ENCODE data around the gene GATD1. TPM values are rescaled to one million over a fixed set of nuclear protein-coding genes. Genes with fewer than 3 reads are reported as not detected.

The GATD1 gene
- total RNA-seq, 1 experiment from 2014 or later, result 88.7 TPM

- no TSS peak for BruUV-seq (replicated peaks)
- no peak overlapping the region for H3K27ac ChIP-seq (ENCODE audit: low read depth, low read length)
- ATAC-seq, result no peak
- H3K4me1 ChIP-seq (ENCODE audit: control insufficient read depth in 1 of 2, insufficient read depth in 2 of 2, low read length in 2 of 2), result peaks cover 2 to 19% of the 10 kb centered on the region in 2 experiments; a peak in 3 of 4 replicates
- H3K4me3 ChIP-seq (replicated peaks in 1 of 2; ENCODE audit: low read depth in 1 of 2, low read length in 2 of 2), result no peak overlapping the region
- H2AFZ ChIP-seq (ENCODE audit: low read depth, low read length, poor library complexity, severe bottlenecking), result no peak overlapping the region
- TF ChIP-seq POLR2A (IDR thresholded peaks at IDR 0.05; ENCODE audit: borderline replicate concordance, extremely low read depth, insufficient read depth, insufficient read length), result no peak
- TF ChIP-seq EZH2 (IDR thresholded peaks at IDR 0.05), result no peak
- TF ChIP-seq ELF1 (IDR thresholded peaks at IDR 0.05; ENCODE audit: borderline replicate concordance, low read depth), result no peak
- no peak for TF ChIP-seq CBX3 (IDR thresholded peaks at IDR 0.05; ENCODE audit: low read depth)
- no peak for TF ChIP-seq POLR2AphosphoS5 (IDR thresholded peaks at IDR 0.05; ENCODE audit: low read depth, low read length)
- RAD21 ChIA-PET (ENCODE audit: low non-redundant PET in 1 of 2, low total read pairs in 2 of 2, uncharacterized antibody in 2 of 2, unreplicated experiment in 2 of 2), result interaction anchor here in 1 of 2 experiments (0.9 kb wide), 1 partner anchor 168 kb away, joined by 3 read pairs; no protein-coding TSS in a partner anchor
- CTCF ChIA-PET, result interaction anchor here (1.2 to 2.0 kb wide), 2 partner anchors 16 to 60 kb away, joined by 4 to 8 read pairs; no protein-coding TSS in a partner anchor
- no peaks in the 10 kb centered on the region for H4K20me1 ChIP-seq (ENCODE audit: insufficient read depth)
- no peaks in the 10 kb centered on the region for H3K79me2 ChIP-seq (ENCODE audit: insufficient read depth, low read length)
- H3K4me2 ChIP-seq (ENCODE audit: low read length), result no peak overlapping the region
- H3K9me3 ChIP-seq (ENCODE audit: control insufficient read depth in 1 of 2, insufficient read depth in 1 of 2, low read depth in 1 of 2, low read length in 2 of 2), result no peaks in the 10 kb centered on the region
- intact Hi-C loops (cut with micrococcal nuclease), result no loop called here
- no peak for DNase-seq (ENCODE audit: low read depth, low spot score)
- H3K9me2 ChIP-seq (ENCODE audit: insufficient read depth), result no peaks in the 10 kb centered on the region
- no peak overlapping the region for H3K9ac ChIP-seq (ENCODE audit: low read length)
- no peaks in the 10 kb centered on the region for H3K27me3 ChIP-seq (ENCODE audit: insufficient read depth, low read length)
- peaks cover 3 to 11% of the 10 kb centered on the region in 2 experiments; a peak in 2 of 4 replicates for H3K36me3 ChIP-seq (ENCODE audit: control insufficient read depth in 1 of 2, insufficient read depth in 2 of 2, low read length in 2 of 2)
- POLR2A ChIA-PET, result no interaction called here
Observed at GRCh38 chr11:722346-722811, 54.9 kb downstream of the GATD1 start.

- ChIA-PET RAD21 (ENCODE audit: low non-redundant PET in 1 of 2, low total read pairs in 2 of 2, uncharacterized antibody in 2 of 2, unreplicated experiment in 2 of 2) (no interaction called here), POLR2A (no interaction called here), CTCF (interaction anchor here (1.2 to 2.0 kb wide), 2 partner anchors 15 to 59 kb away, joined by 4 to 8 read pairs; no protein-coding TSS in a partner anchor)
- no peak overlapping the region for H3K4me2 ChIP-seq (ENCODE audit: low read length)
- intact Hi-C loops (cut with micrococcal nuclease), result no loop called here
- BruUV-seq (replicated peaks), result no TSS peak
- H3K27me3 ChIP-seq (ENCODE audit: insufficient read depth, low read length), result no peaks in the 10 kb centered on the region
- H3K9me3 ChIP-seq (ENCODE audit: control insufficient read depth in 1 of 2, insufficient read depth in 1 of 2, low read depth in 1 of 2, low read length in 2 of 2), result no peaks in the 10 kb centered on the region
- no peaks in the 10 kb centered on the region for H4K20me1 ChIP-seq (ENCODE audit: insufficient read depth)
- DNase-seq (ENCODE audit: low read depth, low spot score) (no peak), ATAC-seq (no peak)
- no peaks in the 10 kb centered on the region for H3K9me2 ChIP-seq (ENCODE audit: insufficient read depth)
- 0 out of 2 replicates have a peak, but pooled peaks cover 2% of the 10 kb centered on the region for H3K79me2 ChIP-seq (ENCODE audit: insufficient read depth, low read length)
- peaks cover 3 to 11% of the 10 kb centered on the region in 2 experiments; a peak in 2 of 4 replicates for H3K36me3 ChIP-seq (ENCODE audit: control insufficient read depth in 1 of 2, insufficient read depth in 2 of 2, low read length in 2 of 2)
- H2AFZ ChIP-seq (ENCODE audit: low read depth, low read length, poor library complexity, severe bottlenecking), result no peak overlapping the region
- H3K27ac ChIP-seq (ENCODE audit: low read depth, low read length), result no peak overlapping the region
- no peak overlapping the region for H3K9ac ChIP-seq (ENCODE audit: low read length)
- H3K4me1 ChIP-seq (ENCODE audit: control insufficient read depth in 1 of 2, insufficient read depth in 2 of 2, low read length in 2 of 2), result peaks cover 0 to 14% of the 10 kb centered on the region in 2 experiments; a peak in 3 of 4 replicates
- H3K4me3 ChIP-seq (replicated peaks in 1 of 2; ENCODE audit: low read depth in 1 of 2, low read length in 2 of 2), result no peak overlapping the region
- TF ChIP-seq REST (IDR thresholded peaks at IDR 0.05; ENCODE audit: low read depth), result no peak
- TF ChIP-seq CEBPB (IDR thresholded peaks at IDR 0.05; ENCODE audit: low read depth), result no peak
- TF ChIP-seq CBX3 (IDR thresholded peaks at IDR 0.05; ENCODE audit: low read depth), result no peak
- TF ChIP-seq EZH2 (IDR thresholded peaks at IDR 0.05), result no peak
- no peak for TF ChIP-seq ZNF274 (IDR thresholded peaks at IDR 0.05; ENCODE audit: low read depth, low read length)
- TF ChIP-seq POLR2AphosphoS5 (IDR thresholded peaks at IDR 0.05; ENCODE audit: low read depth, low read length), result no peak
- no peak for TF ChIP-seq SP1 (IDR thresholded peaks at IDR 0.05; ENCODE audit: low read depth)
- TF ChIP-seq EZH2phosphoT487 (IDR thresholded peaks at IDR 0.05; ENCODE audit: borderline replicate concordance), result no peak
- TF ChIP-seq SIN3A (IDR thresholded peaks at IDR 0.05; ENCODE audit: low read depth), result no peak
- TF ChIP-seq FOSL1 (IDR thresholded peaks at IDR 0.05; ENCODE audit: low read depth), result no peak
- no peak for TF ChIP-seq ELF1 (IDR thresholded peaks at IDR 0.05; ENCODE audit: borderline replicate concordance, low read depth)
- TF ChIP-seq YY1 (IDR thresholded peaks at IDR 0.05; ENCODE audit: extremely low read depth, insufficient replicate concordance, low read depth, low read length), result no peak
- TF ChIP-seq ZFX (IDR thresholded peaks at IDR 0.05), result no peak
- TF ChIP-seq ATF3 (IDR thresholded peaks at IDR 0.05), result no peak
Observed at GRCh38 chr11:721741-722345, 55.4 kb downstream of the GATD1 start.
